Stimulated activated naive CD4-positive, alpha-beta T cell treated with Interleukin-2 at 50 U/mL for 16 hours (primary cell): ENCODE results near the gene LHFPL5.

Source experiments
- DNase-seq: peaks from one replicate; lab custom pipeline; 2025; lab: John Stamatoyannopoulos, UW

Gene LHFPL5

GRCh38 chr6:35856250-35856649 lies 51.1 kb downstream of the LHFPL5 start:
- DNase-seq: no peak

GRCh38 chr6:35857853-35858252 lies 52.7 kb downstream of the LHFPL5 start:
- no peak for DNase-seq

- no peak for DNase-seq
Measured at GRCh38 chr6:35859367-35859766, 54.2 kb downstream of the LHFPL5 start.
